Smooth muscle cell (in vitro differentiated cells): ENCODE data around the gene FAM131C. TPM values are rescaled to one million over a fixed set of nuclear protein-coding genes. Genes with fewer than 3 reads are reported as not detected.
A peak's percentile ranks its signal among the peaks of the same experiment; 100 is the strongest.

Experiments used
- DNase-seq: peaks from one replicate; lab custom pipeline; 2025; ENCODE audit not compliant: unreplicated experiment; lab: John Stamatoyannopoulos, UW
- H2AFZ ChIP-seq: fragments of 200-600 bp; sonication (generic); 2 replicates; pipeline ENCODE4 v1.6.0; 2016; ENCODE audit warnings: antibody characterized with exemption, low read depth, mild to moderate bottlenecking
- H3F3A ChIP-seq: fragments of 200-600 bp; sonication (generic); 2 replicates; pipeline ENCODE4 v1.6.0; 2017; ENCODE audit warnings: antibody characterized with exemption, low read depth
- H3K27ac ChIP-seq: fragments of 200-600 bp; sonication (generic); 2 replicates; pipeline ENCODE4 v1.5.1; 2016; ENCODE audit warnings: low read depth, mild to moderate bottlenecking
- H3K27me3 ChIP-seq: fragments of 200-600 bp; sonication (generic); 2 replicates; pipeline ENCODE4 v1.6.1; 2016; ENCODE audit warnings: low read depth, mild to moderate bottlenecking
- H3K36me3 ChIP-seq: fragments of 200-600 bp; sonication (generic); 2 replicates; pipeline ENCODE4 v1.5.1; 2016; ENCODE audit warnings: low read depth
- H3K4me1 ChIP-seq: fragments of 200-600 bp; sonication (generic); 2 replicates; pipeline ENCODE4 v1.5.1; 2016; ENCODE audit warnings: low read depth
- H3K4me2 ChIP-seq: fragments of 200-600 bp; sonication (generic); 2 replicates; pipeline ENCODE4 v1.6.0; 2016; ENCODE audit warnings: mild to moderate bottlenecking
- H3K4me3 ChIP-seq: fragments of 200-600 bp; sonication (generic); 2 replicates; pipeline ENCODE4 v1.5.1; 2016; ENCODE audit warnings: mild to moderate bottlenecking
- H3K79me2 ChIP-seq: fragments of 200-600 bp; sonication (generic); 2 replicates; pipeline ENCODE4 v1.6.0; 2016; ENCODE audit warnings: low read depth, mild to moderate bottlenecking
- H3K9ac ChIP-seq: fragments of 200-600 bp; sonication (generic); 2 replicates; pipeline ENCODE4 v1.6.0; 2016; ENCODE audit warnings: low read depth
- H3K9me3 ChIP-seq: fragments of 200-600 bp; sonication (generic); replicated peaks from 2 replicates; pipeline ENCODE4 v1.5.1; 2016; ENCODE audit warnings: low read depth
- H4K20me1 ChIP-seq: fragments of 200-600 bp; sonication (generic); 2 replicates; pipeline ENCODE4 v1.6.0; 2016; ENCODE audit warnings: low read depth
- CTCF ChIP-seq: fragments of 200-600 bp; sonication (generic); IDR thresholded peaks from 2 replicates; pipeline ENCODE4 v1.5.1; 2017; ENCODE audit warnings: borderline replicate concordance, mild to moderate bottlenecking, antibody characterized with exemption; ENCODE audit not compliant: insufficient read depth, poor library complexity, severe bottlenecking
- WGBS: methylation state at CpG from one replicate; pipeline ENCODE4 v1.1.7; 2016; ENCODE audit warnings: low lambda C conversion rate; 5-methylcytosine and 5-hydroxymethylcytosine counted together
- polyA plus RNA-seq: library from polyadenylated mRNA; unstranded; fragments of >200 nt; fragmentation: Nextera tagmentation; extraction: Ambion mirVana; gene quantifications from 2 replicates; pipeline ENCODE4 v1.2.1, GENCODE V29; 2016
- total RNA-seq: library from RNA; depleted of rRNA; stranded (reverse); fragments of >200 nt; gene quantifications from 2 replicates; pipeline ENCODE4 v1.2.3, GENCODE V29; 2014

Gene FAM131C
- total and polyA plus RNA-seq, 2 experiments from 2014 or later = 1.4 to 1.5 TPM

DNA sequence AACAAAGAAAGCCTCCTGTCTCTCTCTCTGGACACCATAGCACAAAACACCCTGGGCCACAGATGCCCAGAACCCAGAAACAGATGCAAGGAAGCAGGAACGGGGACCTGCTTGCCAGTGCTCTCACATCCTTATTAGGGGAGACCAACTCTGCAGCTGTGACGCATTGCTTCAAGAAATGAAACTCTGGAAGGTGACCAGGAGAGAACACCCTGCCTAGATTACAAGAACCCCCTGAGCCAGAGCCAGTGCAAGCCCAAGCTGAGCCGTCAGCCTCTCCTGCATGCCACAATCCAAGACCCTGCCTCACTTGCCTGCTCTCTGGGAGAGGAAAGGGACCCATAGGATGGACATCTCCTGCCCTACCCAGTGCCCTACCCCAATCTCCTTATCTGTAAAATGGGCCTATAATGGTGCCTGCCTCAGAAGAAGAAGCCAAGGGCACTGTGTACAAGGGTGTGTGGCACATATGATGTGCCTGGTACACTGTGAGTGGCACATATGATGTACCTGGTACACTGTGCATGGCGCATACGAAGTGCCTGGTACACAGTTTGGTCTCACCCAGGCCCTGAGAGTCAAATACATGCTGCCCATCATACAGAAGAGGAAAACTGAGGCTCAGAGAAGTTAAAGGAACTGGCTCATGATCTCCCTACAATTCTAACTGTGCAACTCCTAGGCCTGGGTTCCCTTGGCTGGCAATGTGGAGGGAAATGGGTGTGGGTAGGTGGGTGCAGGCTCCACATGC is 16.8 kb upstream of the FAM131C start:
- 92% methylated on average over 5 of the region's 5 CpGs for WGBS
- Histone ChIP-seq H4K20me1 (no peaks in the 10 kb centered on the region), H3K9me3 (no peaks in the 10 kb centered on the region), H3K4me3 (no peak overlapping the region), H3F3A (no peaks in the 10 kb centered on the region), H2AFZ (no peak overlapping the region), H3K27me3 (no peaks in the 10 kb centered on the region), H3K27ac (no peak overlapping the region), H3K4me2 (no peak overlapping the region), H3K4me1 (peaks cover 5% of the 10 kb centered on the region), H3K9ac (no peak overlapping the region), H3K36me3 (no peaks in the 10 kb centered on the region), H3K79me2 (no peaks in the 10 kb centered on the region)
- TF ChIP-seq CTCF = no peak
- DNase-seq = no peak

GRCh38 chr1:16088996-16089395 is 15.5 kb upstream of the FAM131C start:
- WGBS = 21% methylated on average over 9 of the region's 9 CpGs
- H3K36me3 ChIP-seq = no peaks in the 10 kb centered on the region
- no peaks in the 10 kb centered on the region for H3K9me3 ChIP-seq
- no peaks in the 10 kb centered on the region for H3F3A ChIP-seq
- DNase-seq = no peak
- H3K79me2 ChIP-seq = no peaks in the 10 kb centered on the region
- H3K4me3 ChIP-seq = no peak overlapping the region
- H4K20me1 ChIP-seq = no peaks in the 10 kb centered on the region
- H3K27ac ChIP-seq = peak overlapping the region; percentile 10
- H3K27me3 ChIP-seq = no peaks in the 10 kb centered on the region
- H3K4me2 ChIP-seq = peak overlapping the region; percentile 13
- peaks cover 5% of the 10 kb centered on the region for H3K4me1 ChIP-seq
- no peak for TF ChIP-seq CTCF
- H2AFZ ChIP-seq = no peak overlapping the region
- no peak overlapping the region for H3K9ac ChIP-seq

- no peak overlapping the region for H3K4me3 ChIP-seq
- no peaks in the 10 kb centered on the region for H3K9me3 ChIP-seq
- H3K9ac ChIP-seq = no peak overlapping the region
- no peaks in the 10 kb centered on the region for H3K79me2 ChIP-seq
- no peak overlapping the region for H2AFZ ChIP-seq
- no peak for DNase-seq
- peak overlapping the region; percentile 10 for H3K27ac ChIP-seq
- no peaks in the 10 kb centered on the region for H3F3A ChIP-seq
- WGBS = 93% methylated on average over 17 of the region's 17 CpGs
- no peaks in the 10 kb centered on the region for H3K27me3 ChIP-seq
- no peaks in the 10 kb centered on the region for H4K20me1 ChIP-seq
- TF ChIP-seq CTCF = no peak
- H3K4me1 ChIP-seq = peaks cover 1% of the 10 kb centered on the region
- no peaks in the 10 kb centered on the region for H3K36me3 ChIP-seq
- peak overlapping the region; percentile 13 for H3K4me2 ChIP-seq
These were observed 15.0 kb upstream of the FAM131C start for GRCh38 chr1:16088351-16088911.
